Thyroid gland (tissue), 4 donors: ENCODE results near the gene SNAPC5.

Experiments used
- CTCF ChIP-seq, 6 experiments: fragments of 200-600 bp in 3 of 6; fragments of 450-650 bp in 3 of 6; sonication (generic) in 3 of 6; IDR thresholded peaks; one replicate each; pipeline ENCODE4 v1.5.1; 2016 to 2019; ENCODE audit warnings: antibody characterized with exemption in 6 of 6, mild to moderate bottlenecking in 2 of 6, inconsistent platforms in 1 of 6, moderate library complexity in 1 of 6
- POLR2A ChIP-seq, 2 donors: fragments of 450-650 bp; IDR thresholded peaks; one replicate each; pipeline ENCODE4 v1.6.1; 2017; ENCODE audit warnings: antibody characterized with exemption in 2 of 2, mild to moderate bottlenecking in 2 of 2, moderate library complexity in 1 of 2

GRCh38 chr15:66486887-66487286, 10.7 kb downstream of the SNAPC5 start:
- TF ChIP-seq CTCF (IDR thresholded peaks at IDR 0.05) (no peak), POLR2A (IDR thresholded peaks at IDR 0.05) (no peak)
